Measurements from ENCODE around the gene KCNQ1. TPM values are rescaled to one million over a fixed set of nuclear protein-coding genes. Genes with fewer than 3 reads are reported as not detected.

Gene KCNQ1
- total RNA-seq, 4 donors from 2014 or later, result 3.2 to 12.7 (median 5.5) TPM

GRCh38 chr11:2523821-2524391, 79.1 kb downstream of the KCNQ1 start:
- TF ChIP-seq CTCF (IDR thresholded peaks at IDR 0.05; ENCODE audit: low read depth), result no peak

GRCh38 chr11:2524446-2525165, 79.8 kb downstream of the KCNQ1 start:
- TF ChIP-seq CTCF (IDR thresholded peaks at IDR 0.05; ENCODE audit: low read depth), result no peak

GRCh38 chr11:2525166-2525861, 80.5 kb downstream of the KCNQ1 start:
- no peak for TF ChIP-seq CTCF (IDR thresholded peaks at IDR 0.05; ENCODE audit: low read depth)

- no peak for TF ChIP-seq CTCF (IDR thresholded peaks at IDR 0.05; ENCODE audit: low read depth)
Measured at GRCh38 chr11:2525941-2526807, 81.4 kb downstream of the KCNQ1 start.

- TF ChIP-seq CTCF (IDR thresholded peaks at IDR 0.05; ENCODE audit: low read depth), result no peak
Measured at GRCh38 chr11:2526808-2527381, 82.1 kb downstream of the KCNQ1 start.

GRCh38 chr11:2527621-2528291, 82.9 kb downstream of the KCNQ1 start:
- TF ChIP-seq CTCF (IDR thresholded peaks at IDR 0.05; ENCODE audit: low read depth), result no peak
